Activated CD8-positive, alpha-beta memory T cell treated with anti-CD3 and anti-CD28 coated beads, Interleukin-2, amount 10 ng/mL, durations not matched to agents 7 days and 5 days (primary cell): Measurements from ENCODE around the gene NMT2. TPM values are rescaled to one million over a fixed set of nuclear protein-coding genes. Genes with fewer than 3 reads are reported as not detected.

Experiments
- ATAC-seq: fragments of 150-1000 bp; cut with Tn5 transposase; one replicate; pipeline ENCODE4 v1.10.0; 2021; ENCODE audit warnings: moderate library complexity
- CTCF ChIA-PET: fragments of 350-600 bp; sonication (Branson Sonifier 250); formaldehyde crosslinking; loops from one replicate; lab custom pipeline; 2021; ENCODE audit warnings: antibody characterized with exemption; lab: Charles Lee
- DNase-seq: peaks from one replicate; pipeline ENCODE4 v3.0.0-alpha.2; 2020
- H3K27ac Mint-ChIP-seq: one replicate; pipeline ENCODE4 v1.8.0; 2021; ENCODE audit warnings: mild to moderate bottlenecking, mixed read lengths
- H3K27me3 Mint-ChIP-seq: one replicate; pipeline ENCODE4 v1.8.0; 2021; ENCODE audit warnings: mixed read lengths
- H3K36me3 Mint-ChIP-seq: one replicate; pipeline ENCODE4 v1.8.0; 2021; ENCODE audit warnings: mild to moderate bottlenecking, mixed read lengths
- H3K4me1 Mint-ChIP-seq: one replicate; pipeline ENCODE4 v1.8.0; 2021; ENCODE audit warnings: mixed read lengths
- H3K4me3 Mint-ChIP-seq: one replicate; pipeline ENCODE4 v1.8.0; 2021; ENCODE audit warnings: mild to moderate bottlenecking, moderate library complexity, mixed read lengths
- H3K9me3 Mint-ChIP-seq: one replicate; pipeline ENCODE4 v1.8.0; 2022; ENCODE audit warnings: low read depth, mixed read lengths
- total RNA-seq, 2 experiments: library from RNA; stranded (reverse); gene quantifications; one replicate each; pipeline ENCODE4 v1.2.3, GENCODE V29; 2021

The NMT2 gene
- total RNA-seq, 2 experiments from 2014 or later = 21.3 to 31.7 TPM

GRCh38 chr10:15092855-15093408 is 75.6 kb downstream of the NMT2 start:
- no peak for DNase-seq
- Mint-ChIP-seq H3K27ac (no peak overlapping the region), H3K4me3 (no peak overlapping the region), H3K36me3 (peaks cover 4% of the 10 kb centered on the region), H3K9me3 (no peaks in the 10 kb centered on the region), H3K4me1 (peaks cover 10% of the 10 kb centered on the region), H3K27me3 (peaks cover 17% of the 10 kb centered on the region)
- no peak for ATAC-seq
- CTCF ChIA-PET = no interaction called here

- no peaks in the 10 kb centered on the region for H3K9me3 Mint-ChIP-seq
- DNase-seq (no peak), ATAC-seq (no peak)
- no peak overlapping the region for H3K4me3 Mint-ChIP-seq
- no peak overlapping the region for H3K27ac Mint-ChIP-seq
- H3K36me3 Mint-ChIP-seq = no peaks in the 10 kb centered on the region
- peaks cover 17% of the 10 kb centered on the region for H3K27me3 Mint-ChIP-seq
- H3K4me1 Mint-ChIP-seq = peaks cover 3% of the 10 kb centered on the region
- CTCF ChIA-PET = no interaction called here
These were observed 77.1 kb downstream of the NMT2 start for GRCh38 chr10:15091418-15091817.

GRCh38 chr10:15088428-15089261 is 79.8 kb downstream of the NMT2 start, which contains the start of gene ACBD7:
Gene ACBD7 (minus strand): TSS chr10:15088776. CDS start chr10:15088728, 48 bp downstream.
- Mint-ChIP-seq H3K4me3 (peak within 1 kb of the TSS; percentile 65), H3K27ac (peak within 1 kb of the TSS; percentile 15), H3K27me3 (peaks cover 11% of the 10 kb centered on the region), H3K9me3 (no peaks in the 10 kb centered on the region), H3K4me1 (no peaks in the 10 kb centered on the region), H3K36me3 (no peaks in the 10 kb centered on the region)
- CTCF ChIA-PET = no interaction called here
- ATAC-seq = peak; percentile 100
- peak; percentile 84 for DNase-seq

- H3K9me3 Mint-ChIP-seq = no peaks in the 10 kb centered on the region
- H3K27ac Mint-ChIP-seq = no peak overlapping the region
- H3K27me3 Mint-ChIP-seq = peaks cover 2% of the 10 kb centered on the region
- H3K4me3 Mint-ChIP-seq = peak overlapping the region; percentile 32
- DNase-seq (no peak), ATAC-seq (no peak)
- CTCF ChIA-PET = no interaction called here
- H3K36me3 Mint-ChIP-seq = no peaks in the 10 kb centered on the region
- H3K4me1 Mint-ChIP-seq = no peaks in the 10 kb centered on the region
These were observed 84.0 kb downstream of the NMT2 start for GRCh38 chr10:15084502-15084922.

- H3K36me3 Mint-ChIP-seq = no peaks in the 10 kb centered on the region
- H3K4me3 Mint-ChIP-seq = peak overlapping the region; percentile 32
- H3K27ac Mint-ChIP-seq = no peak overlapping the region
- no peaks in the 10 kb centered on the region for H3K4me1 Mint-ChIP-seq
- DNase-seq (no peak), ATAC-seq (no peak)
- CTCF ChIA-PET = no interaction called here
- H3K9me3 Mint-ChIP-seq = no peaks in the 10 kb centered on the region
- peaks cover 2% of the 10 kb centered on the region for H3K27me3 Mint-ChIP-seq
These were observed 84.6 kb downstream of the NMT2 start for GRCh38 chr10:15083674-15084501.

- Mint-ChIP-seq H3K4me3 (no peak overlapping the region), H3K27me3 (peaks cover 3% of the 10 kb centered on the region), H3K4me1 (no peaks in the 10 kb centered on the region), H3K9me3 (no peaks in the 10 kb centered on the region), H3K27ac (no peak overlapping the region), H3K36me3 (no peaks in the 10 kb centered on the region)
- CTCF ChIA-PET = no interaction called here
- ATAC-seq = no peak
- DNase-seq = no peak
These were observed 93.1 kb downstream of the NMT2 start for GRCh38 chr10:15075421-15075820.

GRCh38 chr10:15072358-15072757 is 96.1 kb downstream of the NMT2 start:
- H3K36me3 Mint-ChIP-seq = no peaks in the 10 kb centered on the region
- CTCF ChIA-PET = no interaction called here
- H3K27ac Mint-ChIP-seq = no peak overlapping the region
- no peaks in the 10 kb centered on the region for H3K9me3 Mint-ChIP-seq
- H3K4me3 Mint-ChIP-seq = no peak overlapping the region
- peaks cover 11% of the 10 kb centered on the region for H3K27me3 Mint-ChIP-seq
- DNase-seq = no peak
- no peak for ATAC-seq
- no peaks in the 10 kb centered on the region for H3K4me1 Mint-ChIP-seq

GRCh38 chr10:15069230-15069629 is 99.3 kb downstream of the NMT2 start:
- no peaks in the 10 kb centered on the region for H3K9me3 Mint-ChIP-seq
- no peak overlapping the region for H3K27ac Mint-ChIP-seq
- ATAC-seq (no peak), DNase-seq (no peak)
- peaks cover 12% of the 10 kb centered on the region for H3K27me3 Mint-ChIP-seq
- no peaks in the 10 kb centered on the region for H3K36me3 Mint-ChIP-seq
- H3K4me3 Mint-ChIP-seq = no peak overlapping the region
- CTCF ChIA-PET = no interaction called here
- no peaks in the 10 kb centered on the region for H3K4me1 Mint-ChIP-seq

- DNase-seq (no peak), ATAC-seq (no peak)
- peaks cover 13% of the 10 kb centered on the region for H3K27me3 Mint-ChIP-seq
- H3K27ac Mint-ChIP-seq = no peak overlapping the region
- H3K4me3 Mint-ChIP-seq = no peak overlapping the region
- CTCF ChIA-PET = no interaction called here
- no peaks in the 10 kb centered on the region for H3K9me3 Mint-ChIP-seq
- no peaks in the 10 kb centered on the region for H3K36me3 Mint-ChIP-seq
- H3K4me1 Mint-ChIP-seq = no peaks in the 10 kb centered on the region
These were observed 99.7 kb downstream of the NMT2 start for GRCh38 chr10:15068802-15069201.

GRCh38 chr10:15067154-15067553 is 101.3 kb downstream of the NMT2 start:
- H3K27ac Mint-ChIP-seq = no peak overlapping the region
- no peaks in the 10 kb centered on the region for H3K36me3 Mint-ChIP-seq
- no peak overlapping the region for H3K4me3 Mint-ChIP-seq
- no peaks in the 10 kb centered on the region for H3K9me3 Mint-ChIP-seq
- peaks cover 11% of the 10 kb centered on the region for H3K27me3 Mint-ChIP-seq
- H3K4me1 Mint-ChIP-seq = no peaks in the 10 kb centered on the region
- DNase-seq = no peak
- no peak for ATAC-seq
- CTCF ChIA-PET = interaction anchor here (0.5 kb wide), 1 partner anchor 434 kb away, joined by 3 read pairs; no protein-coding TSS in a partner anchor

- Mint-ChIP-seq H3K9me3 (peaks cover 7% of the 10 kb centered on the region), H3K4me3 (no peak overlapping the region), H3K36me3 (peaks cover 7% of the 10 kb centered on the region), H3K4me1 (no peaks in the 10 kb centered on the region), H3K27ac (no peak overlapping the region), H3K27me3 (peaks cover 19% of the 10 kb centered on the region)
- DNase-seq (no peak), ATAC-seq (no peak)
- CTCF ChIA-PET = no interaction called here
These were observed 107.9 kb downstream of the NMT2 start for GRCh38 chr10:15060638-15061037.

- Mint-ChIP-seq H3K27ac (no peak overlapping the region), H3K36me3 (peaks cover 7% of the 10 kb centered on the region), H3K4me1 (no peaks in the 10 kb centered on the region), H3K9me3 (peaks cover 7% of the 10 kb centered on the region), H3K4me3 (no peak overlapping the region), H3K27me3 (peaks cover 23% of the 10 kb centered on the region)
- CTCF ChIA-PET = no interaction called here
- no peak for ATAC-seq
- DNase-seq = no peak
These were observed 108.6 kb downstream of the NMT2 start for GRCh38 chr10:15059914-15060313.

GRCh38 chr10:15058689-15059088 is 109.8 kb downstream of the NMT2 start:
- DNase-seq (no peak), ATAC-seq (no peak)
- no peak overlapping the region for H3K4me3 Mint-ChIP-seq
- no peak overlapping the region for H3K27ac Mint-ChIP-seq
- peaks cover 7% of the 10 kb centered on the region for H3K36me3 Mint-ChIP-seq
- H3K4me1 Mint-ChIP-seq = no peaks in the 10 kb centered on the region
- H3K9me3 Mint-ChIP-seq = peaks cover 7% of the 10 kb centered on the region
- CTCF ChIA-PET = no interaction called here
- peaks cover 21% of the 10 kb centered on the region for H3K27me3 Mint-ChIP-seq
